ENCODE results near the gene MIOX. TPM values are rescaled to one million over a fixed set of nuclear protein-coding genes. Genes with fewer than 3 reads are reported as not detected.

Gene MIOX
- total RNA-seq, 4 donors from 2014 or later = not detected

DNA sequence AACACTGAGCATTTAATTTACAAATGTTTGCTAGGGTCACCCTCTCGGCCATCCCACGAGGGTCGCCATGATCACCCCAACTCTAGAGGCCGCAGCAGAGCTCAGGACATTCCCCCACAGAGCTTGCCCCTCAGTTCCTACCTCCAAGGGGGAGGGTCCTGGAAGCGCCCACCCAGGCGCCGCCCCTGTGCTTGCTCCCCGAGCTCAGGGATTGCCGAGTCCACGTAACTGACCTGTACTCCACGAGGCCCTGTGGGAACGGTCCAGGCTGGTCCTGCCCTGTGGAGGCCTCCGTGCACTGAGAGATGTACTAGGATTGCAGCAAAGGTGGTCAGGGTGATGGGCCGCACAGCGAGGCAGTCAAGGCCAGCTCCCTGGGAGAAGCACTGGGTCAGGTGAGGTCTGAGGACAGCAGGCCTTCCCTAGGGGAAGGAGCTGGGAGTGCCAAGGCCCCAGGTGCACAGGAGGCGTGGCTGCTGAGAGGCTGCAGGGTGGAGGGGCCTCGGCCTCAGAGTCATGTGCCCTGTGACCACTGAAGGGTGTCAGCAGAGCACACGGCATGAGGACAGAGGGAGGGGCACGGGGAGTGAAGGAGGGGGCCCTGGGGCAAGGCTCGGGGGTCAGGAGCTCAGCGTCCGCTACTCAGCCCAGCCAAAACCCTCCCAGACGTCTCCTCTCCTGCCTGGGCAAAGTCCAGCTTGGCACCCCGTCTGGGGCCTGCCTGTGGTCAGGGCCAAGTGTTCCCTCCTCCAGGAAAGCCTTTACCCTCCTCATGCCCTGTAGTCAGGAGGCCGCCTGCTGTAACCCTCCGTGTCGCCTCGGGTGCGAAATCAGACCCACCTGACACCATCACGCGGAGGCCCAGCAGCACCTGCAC, 2.4 kb upstream of the MIOX start:
- Histone ChIP-seq H3K27me3 (peaks cover 38 to 45% (median 43%) of the 10 kb centered on the region in 3 donors), H3K36me3 (no peaks in the 10 kb centered on the region), H3K9me3 (no peaks in the 10 kb centered on the region), H3K27ac (no peak overlapping the region), H3K4me3 (no peak overlapping the region), H3K4me1 (no peaks in the 10 kb centered on the region)
- ATAC-seq (no peak), DNase-seq (no peak)
- intact Hi-C loops (cut with DNase I; ENCODE audit: low total_unique reads) = no loop called here
- in situ Hi-C loops (cut with MboI; ENCODE audit: low sequenced_read_pairs in 4 of 4) = no loop called here
- TF ChIP-seq, protein P1, sequence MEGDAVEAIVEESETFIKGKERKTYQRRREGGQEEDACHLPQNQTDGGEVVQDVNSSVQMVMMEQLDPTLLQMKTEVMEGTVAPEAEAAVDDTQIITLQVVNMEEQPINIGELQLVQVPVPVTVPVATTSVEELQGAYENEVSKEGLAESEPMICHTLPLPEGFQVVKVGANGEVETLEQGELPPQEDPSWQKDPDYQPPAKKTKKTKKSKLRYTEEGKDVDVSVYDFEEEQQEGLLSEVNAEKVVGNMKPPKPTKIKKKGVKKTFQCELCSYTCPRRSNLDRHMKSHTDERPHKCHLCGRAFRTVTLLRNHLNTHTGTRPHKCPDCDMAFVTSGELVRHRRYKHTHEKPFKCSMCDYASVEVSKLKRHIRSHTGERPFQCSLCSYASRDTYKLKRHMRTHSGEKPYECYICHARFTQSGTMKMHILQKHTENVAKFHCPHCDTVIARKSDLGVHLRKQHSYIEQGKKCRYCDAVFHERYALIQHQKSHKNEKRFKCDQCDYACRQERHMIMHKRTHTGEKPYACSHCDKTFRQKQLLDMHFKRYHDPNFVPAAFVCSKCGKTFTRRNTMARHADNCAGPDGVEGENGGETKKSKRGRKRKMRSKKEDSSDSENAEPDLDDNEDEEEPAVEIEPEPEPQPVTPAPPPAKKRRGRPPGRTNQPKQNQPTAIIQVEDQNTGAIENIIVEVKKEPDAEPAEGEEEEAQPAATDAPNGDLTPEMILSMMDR (IDR thresholded peaks at IDR 0.05 in 4 of 5, conservative IDR thresholded peaks at IDR 0.05 in 1 of 5) = no peak
- no peak for TF ChIP-seq POLR2A (IDR thresholded peaks at IDR 0.05)

DNA sequence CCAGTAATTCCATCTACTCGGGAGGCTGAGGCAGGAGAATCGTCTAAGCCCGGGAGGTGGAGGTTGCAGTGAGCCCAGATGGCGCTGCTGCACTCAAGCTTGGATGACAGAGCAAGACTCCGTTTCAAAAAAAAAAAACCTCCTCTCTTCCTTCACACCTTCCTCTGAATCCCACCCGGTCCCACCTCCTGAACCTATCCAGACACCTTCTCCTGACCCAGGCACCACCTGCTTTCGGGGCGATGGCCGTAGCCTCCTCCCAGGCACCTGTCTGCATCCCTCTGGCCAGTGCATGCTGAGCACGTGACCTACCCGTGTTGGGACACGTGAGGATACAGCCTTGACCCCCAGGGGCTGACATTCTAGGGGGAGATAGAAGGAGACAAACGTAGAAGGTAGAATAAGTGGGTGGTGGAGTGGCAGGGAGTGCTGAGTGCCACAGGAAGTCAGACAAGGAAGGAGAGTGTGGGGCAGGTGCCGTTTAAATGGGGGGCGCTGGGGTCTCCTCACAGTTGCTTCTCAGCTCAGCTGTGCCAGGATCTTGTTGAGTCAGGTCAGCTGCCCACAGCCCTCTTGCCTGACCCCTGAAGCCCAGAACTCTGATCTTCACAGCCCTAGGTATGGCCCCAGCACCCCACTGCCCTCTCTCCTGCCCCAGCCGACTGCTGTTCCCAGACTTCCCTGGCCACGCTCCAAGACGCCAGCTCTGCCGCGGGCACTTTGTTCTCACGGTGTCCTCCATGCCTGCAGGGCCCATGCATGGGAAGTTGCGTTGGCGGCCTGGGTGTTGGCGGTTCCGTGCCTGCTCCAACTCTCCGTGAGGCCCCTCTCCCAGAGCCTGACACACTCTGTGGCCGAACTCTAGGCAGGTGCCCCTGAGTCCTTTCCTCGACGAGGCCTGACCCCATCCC, 1.2 kb upstream of the MIOX start:
- DNase-seq (no peak), ATAC-seq (no peak)
- H3K27ac ChIP-seq = no peak overlapping the region
- H3K4me1 ChIP-seq = no peaks in the 10 kb centered on the region
- no peak for TF ChIP-seq POLR2A (IDR thresholded peaks at IDR 0.05)
- TF ChIP-seq, protein P1 (IDR thresholded peaks at IDR 0.05 in 4 of 5, conservative IDR thresholded peaks at IDR 0.05 in 1 of 5) = no peak
- intact Hi-C loops (cut with DNase I; ENCODE audit: low total_unique reads) = no loop called here
- H3K36me3 ChIP-seq = no peaks in the 10 kb centered on the region
- H3K9me3 ChIP-seq = no peaks in the 10 kb centered on the region
- peaks cover 28 to 43% (median 36%) of the 10 kb centered on the region in 3 donors for H3K27me3 ChIP-seq
- no peak overlapping the region for H3K4me3 ChIP-seq
- in situ Hi-C loops (cut with MboI; ENCODE audit: low sequenced_read_pairs in 4 of 4) = no loop called here

DNA sequence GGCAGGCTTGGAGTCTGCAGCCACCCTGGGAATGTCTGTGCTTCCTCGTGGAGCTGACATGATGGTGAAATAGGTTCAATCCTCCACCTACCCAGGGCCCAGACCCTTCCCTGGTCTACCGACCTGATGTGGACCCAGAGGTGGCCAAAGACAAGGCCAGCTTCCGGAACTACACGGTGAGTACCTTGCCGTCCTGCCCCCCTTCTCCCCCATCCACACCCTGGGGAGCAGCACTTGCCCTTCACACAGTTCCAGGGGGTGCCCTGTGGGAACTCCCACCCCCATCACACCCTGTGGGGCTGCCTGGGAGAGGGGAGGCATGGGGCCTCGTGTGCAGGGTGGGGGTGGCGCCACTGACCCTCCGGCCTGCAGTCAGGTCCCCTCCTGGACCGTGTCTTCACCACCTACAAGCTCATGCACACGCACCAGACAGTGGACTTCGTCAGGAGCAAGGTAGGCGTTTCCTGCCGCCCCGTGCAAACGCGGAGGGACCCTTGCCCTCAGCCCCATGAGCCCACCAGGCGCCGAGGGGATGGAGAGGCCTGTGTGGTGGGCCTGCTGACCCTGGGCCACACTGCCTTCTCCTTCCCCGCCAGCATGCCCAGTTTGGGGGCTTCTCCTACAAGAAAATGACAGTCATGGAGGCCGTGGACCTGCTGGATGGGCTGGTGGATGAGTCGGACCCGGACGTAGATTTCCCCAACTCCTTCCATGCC, 789 bp downstream of the MIOX start:
- Histone ChIP-seq H3K27ac (no peak overlapping the region), H3K27me3 (peaks cover 10 to 25% (median 19%) of the 10 kb centered on the region in 3 donors), H3K4me1 (no peaks in the 10 kb centered on the region), H3K9me3 (no peaks in the 10 kb centered on the region), H3K36me3 (no peaks in the 10 kb centered on the region), H3K4me3 (no peak overlapping the region)
- in situ Hi-C loops (cut with MboI; ENCODE audit: low sequenced_read_pairs in 4 of 4) = no loop called here
- ATAC-seq = no peak
- DNase-seq = no peak
- intact Hi-C loops (cut with DNase I; ENCODE audit: low total_unique reads) = no loop called here
- TF ChIP-seq POLR2A (IDR thresholded peaks at IDR 0.05) = no peak
- TF ChIP-seq, protein P1 (IDR thresholded peaks at IDR 0.05 in 4 of 5, conservative IDR thresholded peaks at IDR 0.05 in 1 of 5) = no peak

DNA sequence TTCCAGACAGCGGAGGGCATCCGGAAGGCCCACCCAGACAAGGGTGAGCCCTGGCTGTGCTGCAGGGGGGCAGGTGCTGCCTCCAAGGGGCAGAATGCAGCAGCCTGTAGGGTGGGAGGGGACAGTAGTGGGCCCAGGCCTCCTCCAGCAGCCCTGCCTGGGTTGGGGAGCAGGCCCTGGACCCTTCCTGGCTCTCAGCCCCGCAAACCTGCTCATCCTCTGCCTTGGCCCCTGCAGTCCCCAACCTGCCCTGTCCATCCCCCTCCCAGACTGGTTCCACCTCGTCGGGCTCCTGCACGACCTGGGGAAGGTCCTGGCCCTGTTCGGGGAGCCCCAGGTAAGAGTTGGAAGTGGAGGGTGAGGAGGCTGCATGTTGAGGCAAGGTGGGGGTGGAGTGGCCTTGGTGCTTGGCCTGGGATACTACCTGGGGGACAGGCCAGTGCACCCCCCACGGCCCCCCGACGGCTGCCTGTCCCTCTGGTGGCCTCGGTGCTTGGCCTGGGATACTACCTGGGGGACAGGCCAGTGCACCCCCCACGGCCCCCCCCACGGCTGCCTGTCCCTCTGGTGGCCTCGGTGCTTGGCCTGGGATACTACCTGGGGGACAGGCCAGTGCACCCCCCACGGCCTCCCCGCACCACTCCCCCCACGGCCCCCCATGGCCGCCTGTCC, 1.5 kb downstream of the MIOX start:
- Histone ChIP-seq H3K27ac (no peak overlapping the region), H3K4me1 (no peaks in the 10 kb centered on the region), H3K27me3 (peaks cover 3 to 18% (median 12%) of the 10 kb centered on the region in 3 donors), H3K36me3 (no peaks in the 10 kb centered on the region), H3K9me3 (no peaks in the 10 kb centered on the region), H3K4me3 (no peak overlapping the region)
- in situ Hi-C loops (cut with MboI; ENCODE audit: low sequenced_read_pairs in 4 of 4) = no loop called here
- TF ChIP-seq, protein P1 (IDR thresholded peaks at IDR 0.05 in 4 of 5, conservative IDR thresholded peaks at IDR 0.05 in 1 of 5) = no peak
- TF ChIP-seq POLR2A (IDR thresholded peaks at IDR 0.05) = no peak
- no peak for DNase-seq
- intact Hi-C loops (cut with DNase I; ENCODE audit: low total_unique reads) = no loop called here
- no peak for ATAC-seq
